Small intestine (tissue), 7 donors: ENCODE data around the gene PACS1. TPM values are rescaled to one million over a fixed set of nuclear protein-coding genes. Genes with fewer than 3 reads are reported as not detected.
"Not testable (repeated sequence)": the region's sequence is repeated elsewhere in the genome, so short reads cannot be mapped to it uniquely, and the experiment has no call there.

Source experiments
- DNase-seq, 2 donors: peaks; one replicate each; pipeline versions ENCODE4 v3.0.0 to v3.0.0-alpha.2; 2013
- FAIRE-seq: peaks from 2 replicates; lab custom pipeline; 2012; peaks lifted over from hg19 to GRCh38; lab: Jason Lieb, UNC
- H3K27ac ChIP-seq, 3 donors: one replicate each; pipeline ENCODE4 v1.5.1; 2013; ENCODE audit warnings: low read length in 2 of 3, mild to moderate bottlenecking in 2 of 3, control low read depth in 1 of 3, inconsistent platforms in 1 of 3, low read depth in 1 of 3, moderate library complexity in 1 of 3
- H3K27me3 ChIP-seq, 3 donors: one replicate each; pipeline ENCODE4 v1.6.1; 2013; ENCODE audit warnings: low read length in 3 of 3, inconsistent platforms in 1 of 3; ENCODE audit not compliant: control insufficient read depth in 3 of 3, insufficient read depth in 3 of 3
- H3K36me3 ChIP-seq, 3 donors: one replicate each; pipeline ENCODE4 v1.6.1; 2013; ENCODE audit warnings: low read length in 3 of 3, inconsistent platforms in 1 of 3, low read depth in 1 of 3, mild to moderate bottlenecking in 1 of 3, moderate library complexity in 1 of 3; ENCODE audit not compliant: control insufficient read depth in 3 of 3, insufficient read depth in 2 of 3
- H3K4me1 ChIP-seq, 3 donors: one replicate each; pipeline ENCODE4 v1.6.1; 2013; ENCODE audit warnings: low read length in 2 of 3, inconsistent platforms in 1 of 3, low read depth in 1 of 3, mild to moderate bottlenecking in 1 of 3, moderate library complexity in 1 of 3; ENCODE audit not compliant: control insufficient read depth in 3 of 3, insufficient read depth in 2 of 3
- H3K4me3 ChIP-seq, 3 donors: one replicate each; pipeline ENCODE4 v1.5.1; 2013; ENCODE audit warnings: low read length in 3 of 3, control low read depth in 1 of 3, inconsistent platforms in 1 of 3, low read depth in 1 of 3, mild to moderate bottlenecking in 1 of 3, moderate library complexity in 1 of 3
- H3K9me3 ChIP-seq, 2 donors: one replicate each; pipeline ENCODE4 v1.6.1; 2013; ENCODE audit warnings: low read depth in 1 of 2, low read length in 1 of 2; ENCODE audit not compliant: control insufficient read depth in 2 of 2, insufficient read depth in 1 of 2
- WGBS, 3 donors: extraction: QIAGEN DNeasy Blood & Tissue Kit; methylation state at CpG; one replicate each; pipeline ENCODE4 v1.1.7; 2013; 5-methylcytosine and 5-hydroxymethylcytosine counted together
- polyA plus RNA-seq, 4 donors: library from polyadenylated mRNA; stranded (reverse) in 3 of 4; unstranded in 1 of 4; fragments of 200-250 nt in 3 of 4; fragments of 120-200 nt in 1 of 4; gene quantifications; one replicate each; pipeline versions ENCODE4 v1.2.1 to v1.2.3, GENCODE V29; 2013
- donor health status: healthy with polysubstance abuse.
- donor health status: control.
- donor health status: control.
- donor health status: Bipolar disorder and iron deficiency.
- donor health status: healthy.

Gene PACS1
- polyA plus RNA-seq, 4 donors = 4.0 to 22.9 (median 10.0) TPM

GRCh38 chr11:66253081-66253480 lies 183.0 kb downstream of the PACS1 start:
- FAIRE-seq, H3K27ac ChIP-seq, H3K9me3 ChIP-seq, H3K4me3 ChIP-seq, H3K4me1 ChIP-seq, DNase-seq: not testable (repeated sequence)
- peaks cover 0 to 16% (median 0%) of the 10 kb centered on the region in 3 donors for H3K27me3 ChIP-seq
- 79 to 86% (median 85%) methylated on average over 6 of the region's 6 CpGs for WGBS, 3 donors
- peaks cover 0 to 15% (median 0%) of the 10 kb centered on the region in 3 donors for H3K36me3 ChIP-seq

GRCh38 chr11:66258473-66258893 lies 188.4 kb downstream of the PACS1 start:
- H3K27ac ChIP-seq = peak overlapping the region in 2 of 3 donors; percentile 47 to 61
- no peak for FAIRE-seq
- 5 to 8% (median 6%) methylated on average over 21 to 28 of the region's 28 CpGs for WGBS, 3 donors

GRCh38 chr11:66259225-66259624 lies 189.2 kb downstream of the PACS1 start:
- 98 to 100% (median 99%) methylated on average over 2 of the region's 2 CpGs for WGBS, 3 donors
- FAIRE-seq (no peak), DNase-seq (no peak)
- H3K27ac ChIP-seq = no peak overlapping the region
- peaks cover 0 to 14% (median 0%) of the 10 kb centered on the region in 3 donors for H3K4me1 ChIP-seq
- no peaks in the 10 kb centered on the region for H3K9me3 ChIP-seq
- H3K4me3 ChIP-seq = no peak overlapping the region
- peaks cover 0 to 16% (median 0%) of the 10 kb centered on the region in 3 donors for H3K27me3 ChIP-seq
- H3K36me3 ChIP-seq = peaks cover 0 to 46% (median 2%) of the 10 kb centered on the region in 3 donors

More at GRCh38 chr11:66258473-66258893, 188.4 kb downstream of the PACS1 start:
- Histone ChIP-seq H3K9me3 (no peaks in the 10 kb centered on the region), H3K4me1 (peaks cover 0 to 14% (median 0%) of the 10 kb centered on the region in 3 donors), H3K4me3 (peak overlapping the region; percentile 89 to 98 (median 95)), H3K36me3 (peaks cover 0 to 39% (median 1%) of the 10 kb centered on the region in 3 donors), H3K27me3 (peaks cover 0 to 16% (median 0%) of the 10 kb centered on the region in 3 donors)
- DNase-seq = no peak

- Histone ChIP-seq H3K4me1 (peaks cover 0 to 14% (median 0%) of the 10 kb centered on the region in 3 donors), H3K9me3 (no peaks in the 10 kb centered on the region), H3K36me3 (peaks cover 0 to 53% (median 2%) of the 10 kb centered on the region in 3 donors), H3K27ac (no peak overlapping the region), H3K4me3 (no peak overlapping the region), H3K27me3 (peaks cover 0 to 16% (median 0%) of the 10 kb centered on the region in 3 donors)
- DNase-seq (no peak), FAIRE-seq (no peak)
- 93 to 97% (median 94%) methylated on average over 4 of the region's 4 CpGs for WGBS, 3 donors
Measured at GRCh38 chr11:66259956-66260355, 189.9 kb downstream of the PACS1 start.

GRCh38 chr11:66261578-66261977 lies 191.5 kb downstream of the PACS1 start:
- peaks cover 0 to 8% (median 0%) of the 10 kb centered on the region in 3 donors for H3K27me3 ChIP-seq
- WGBS, 3 donors = 95 to 97% (median 96%) methylated on average over 16 of the region's 16 CpGs
- DNase-seq (no peak), FAIRE-seq (no peak)
- H3K36me3 ChIP-seq = peaks cover 0 to 70% (median 2%) of the 10 kb centered on the region in 3 donors
- no peaks in the 10 kb centered on the region for H3K9me3 ChIP-seq
- H3K4me3 ChIP-seq = no peak overlapping the region
- H3K4me1 ChIP-seq = peaks cover 0 to 14% (median 0%) of the 10 kb centered on the region in 3 donors
- no peak overlapping the region for H3K27ac ChIP-seq

GRCh38 chr11:66262191-66262590 lies 192.1 kb downstream of the PACS1 start:
- H3K9me3 ChIP-seq = no peaks in the 10 kb centered on the region
- no peak for FAIRE-seq

GRCh38 chr11:66262696-66263095 lies 192.6 kb downstream of the PACS1 start:
- Histone ChIP-seq H3K4me1 (peaks cover 0 to 13% (median 0%) of the 10 kb centered on the region in 3 donors), H3K36me3 (peaks cover 0 to 72% (median 2%) of the 10 kb centered on the region in 3 donors), H3K4me3 (no peak overlapping the region), H3K27me3 (no peaks in the 10 kb centered on the region), H3K9me3 (no peaks in the 10 kb centered on the region), H3K27ac (no peak overlapping the region)
- DNase-seq (no peak), FAIRE-seq (no peak)
- WGBS, 3 donors = 95 to 97% (median 96%) methylated on average over 12 of the region's 12 CpGs

More at GRCh38 chr11:66262191-66262590, 192.1 kb downstream of the PACS1 start:
- Histone ChIP-seq H3K4me3 (no peak overlapping the region), H3K4me1 (peaks cover 0 to 15% (median 0%) of the 10 kb centered on the region in 3 donors), H3K27me3 (peaks cover 0 to 2% (median 0%) of the 10 kb centered on the region in 3 donors), H3K36me3 (peaks cover 0 to 72% (median 2%) of the 10 kb centered on the region in 3 donors), H3K27ac (no peak overlapping the region)
- 93 to 95% (median 95%) methylated on average over 5 of the region's 5 CpGs for WGBS, 3 donors
- DNase-seq = no peak

- Histone ChIP-seq H3K4me3 (no peak overlapping the region), H3K27me3 (no peaks in the 10 kb centered on the region), H3K27ac (no peak overlapping the region), H3K36me3 (peaks cover 0 to 72% (median 2%) of the 10 kb centered on the region in 3 donors), H3K4me1 (peaks cover 0 to 13% (median 0%) of the 10 kb centered on the region in 3 donors), H3K9me3 (no peaks in the 10 kb centered on the region)
- 94 to 98% (median 96%) methylated on average over 4 of the region's 4 CpGs for WGBS, 3 donors
- FAIRE-seq (no peak), DNase-seq (no peak)
Measured at GRCh38 chr11:66263231-66263630, 193.2 kb downstream of the PACS1 start.
